HG03108 (cell line): ENCODE measurements around the gene RNF175.

Experiments used
- ATAC-seq: cut with Tn5 transposase; IDR thresholded peaks from one replicate; pipeline ENCODE4 v1.9.1; 2021; ENCODE audit warnings: moderate library complexity; ENCODE audit not compliant: unreplicated experiment

Gene RNF175

DNA sequence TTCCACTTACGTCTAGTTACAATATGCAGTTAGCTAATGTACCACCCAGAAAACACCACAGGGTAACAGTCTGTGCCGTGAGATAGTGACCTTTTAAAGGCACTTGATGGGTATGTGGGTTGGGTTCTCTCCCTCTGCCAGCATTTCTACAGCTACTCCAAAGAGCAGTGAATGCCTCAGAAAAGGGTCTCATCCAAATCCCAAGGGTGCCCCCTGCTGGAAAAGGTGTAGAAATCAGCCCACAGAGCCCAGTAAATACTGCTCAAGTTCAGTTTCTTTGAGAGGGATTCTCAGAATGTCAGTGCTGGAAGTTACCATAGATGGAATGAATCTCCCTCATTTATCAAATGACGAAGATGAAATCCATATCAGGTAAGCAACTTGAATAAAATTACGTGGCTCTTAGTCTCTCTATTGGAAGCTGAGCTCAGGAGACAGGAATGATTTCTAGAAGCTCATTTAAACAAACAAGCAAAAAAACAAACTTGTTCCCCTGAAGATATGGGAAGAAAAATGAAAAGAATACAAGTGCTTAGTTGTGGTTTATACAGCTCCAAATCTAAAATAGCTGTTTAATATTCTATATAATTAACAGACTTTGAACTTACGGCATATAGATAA is 9.5 kb downstream of the RNF175 start:
- ATAC-seq = peak; percentile 72

DNA sequence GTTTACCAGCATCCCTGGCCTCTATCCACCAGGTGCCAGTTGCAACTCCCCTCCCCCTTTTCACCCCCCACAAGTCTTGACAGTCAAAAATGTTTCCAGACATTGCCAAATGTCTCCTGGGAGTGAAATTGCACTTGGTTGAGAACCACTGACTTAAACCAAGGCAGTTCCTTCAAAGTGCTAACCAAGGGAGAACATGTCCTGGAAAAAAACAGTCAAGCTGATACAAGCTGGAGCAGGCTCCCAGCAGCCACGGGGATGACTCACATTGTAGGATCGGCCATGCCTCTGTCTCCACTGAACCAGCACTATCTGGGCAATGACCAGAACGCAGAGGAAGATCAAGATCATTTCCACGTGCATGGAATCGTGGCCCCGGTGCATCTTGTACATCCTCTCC is 11.4 kb downstream of the RNF175 start:
- no peak for ATAC-seq

- ATAC-seq = no peak
Measured at GRCh38 chr4:153747406-153747955, 12.3 kb downstream of the RNF175 start.

DNA sequence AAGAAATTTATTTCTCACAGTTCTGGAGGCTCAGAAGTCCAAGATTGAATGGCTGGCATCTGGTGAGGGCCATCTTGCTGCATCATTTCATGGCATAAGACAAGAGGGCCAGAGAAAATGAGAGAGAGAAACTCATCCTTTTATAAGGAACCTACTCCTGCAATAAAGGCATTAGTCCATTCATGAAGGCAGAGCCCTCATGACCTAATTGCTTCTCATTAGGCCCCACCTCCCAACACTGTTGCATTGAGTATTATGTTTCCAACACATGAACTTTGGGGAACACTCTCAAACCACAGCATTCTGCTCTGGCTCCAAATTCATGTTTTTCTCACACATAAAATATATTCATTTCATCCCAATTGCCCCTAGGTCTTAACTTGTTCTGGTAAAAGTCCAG is 14.2 kb downstream of the RNF175 start:
- ATAC-seq = no peak

GRCh38 chr4:153741541-153741940 is 18.3 kb downstream of the RNF175 start:
- ATAC-seq = no peak

GRCh38 chr4:153735906-153736461 is 23.8 kb downstream of the RNF175 start:
- no peak for ATAC-seq

GRCh38 chr4:153733751-153734448 is 25.9 kb downstream of the RNF175 start:
- peak; percentile 58 for ATAC-seq

DNA sequence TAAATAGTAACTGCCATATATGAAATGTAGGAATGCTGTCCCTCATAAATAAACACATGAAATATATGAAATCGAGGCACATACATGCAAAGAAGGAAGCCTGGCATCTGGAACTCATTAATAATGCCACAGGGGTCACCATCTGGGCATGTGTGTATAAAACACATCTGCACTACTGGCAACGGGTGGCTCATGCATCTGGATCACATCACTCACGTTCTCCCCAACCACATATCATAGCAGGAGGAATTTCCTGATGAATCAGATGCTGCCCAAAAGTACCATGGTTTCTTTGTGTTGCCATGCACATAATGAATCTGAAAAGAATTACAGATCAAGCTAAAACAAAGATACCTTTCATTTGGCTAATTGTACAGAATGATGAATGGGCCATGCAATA is 28.6 kb downstream of the RNF175 start:
- no peak for ATAC-seq

GRCh38 chr4:153729895-153730294 is 29.9 kb downstream of the RNF175 start:
- ATAC-seq = no peak

DNA sequence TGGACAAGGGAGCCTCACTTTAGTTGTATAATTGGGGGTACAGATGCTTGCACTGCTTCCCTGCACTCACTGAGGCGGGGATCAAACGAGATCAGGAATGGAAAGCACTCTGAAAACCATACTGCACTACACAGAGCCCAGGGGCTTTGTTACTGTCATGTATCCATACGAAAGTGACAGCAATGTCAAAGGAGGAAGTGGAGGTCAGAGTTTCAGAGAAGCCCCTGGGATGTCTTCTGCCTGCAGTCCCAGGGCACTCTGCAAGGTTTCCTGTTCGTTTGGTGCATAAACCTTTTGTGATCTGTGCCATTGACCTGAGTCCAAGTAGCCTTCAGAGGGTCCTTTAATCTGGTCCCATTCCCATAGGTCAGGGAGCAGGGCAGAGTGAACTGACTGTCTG is 31.2 kb downstream of the RNF175 start:
- ATAC-seq = no peak

- ATAC-seq = no peak
Measured at GRCh38 chr4:153728151-153728550, 31.7 kb downstream of the RNF175 start.

DNA sequence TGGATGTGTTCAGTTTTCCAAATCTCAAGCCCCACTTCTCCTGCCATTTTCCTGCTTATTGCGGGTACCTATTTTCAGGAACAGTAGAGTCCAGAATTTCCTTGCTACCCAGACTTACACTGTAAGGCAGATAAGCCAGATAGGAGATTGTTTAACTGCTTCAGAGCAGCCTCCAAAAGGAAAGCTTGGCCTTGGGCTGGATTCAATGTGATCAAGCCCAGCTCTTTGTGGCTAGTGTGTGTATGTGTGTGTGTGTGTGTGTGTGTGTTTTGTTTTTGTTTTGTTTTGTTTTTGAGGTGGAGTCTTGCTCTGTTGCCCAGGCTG is 34.0 kb downstream of the RNF175 start:
- no peak for ATAC-seq

DNA sequence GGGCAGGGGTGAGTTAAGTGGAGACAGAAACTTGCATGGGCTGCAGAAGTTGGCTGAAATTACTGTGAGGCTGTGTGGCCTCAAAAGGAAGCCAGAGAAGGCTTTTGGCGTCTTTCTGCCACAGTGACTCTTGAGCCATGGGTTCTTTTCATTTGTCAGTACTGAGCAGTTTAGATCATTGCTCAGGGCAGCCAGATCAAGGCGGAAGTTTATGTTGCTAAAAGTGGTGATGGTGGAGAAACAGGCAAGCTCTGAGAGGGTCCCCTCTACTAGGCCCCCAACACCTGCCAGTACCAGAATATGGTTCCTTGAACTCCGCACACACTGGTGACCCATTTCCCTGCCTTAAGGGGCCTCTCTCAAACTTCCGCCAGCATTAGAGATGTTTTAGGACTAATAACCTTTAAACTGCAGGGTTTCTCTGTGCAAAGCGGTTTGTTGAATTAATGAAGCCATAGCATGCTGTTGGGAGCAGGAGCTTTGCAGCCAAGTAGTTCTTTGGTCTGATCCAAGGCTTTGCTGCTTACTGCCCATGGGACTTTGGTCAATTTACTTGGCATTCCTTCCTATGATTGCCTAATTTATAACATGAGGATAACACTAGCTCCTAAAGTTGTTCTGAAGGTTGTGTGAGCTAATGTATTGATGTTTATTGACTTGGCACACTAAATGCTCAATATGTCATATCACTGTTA is 34.5 kb downstream of the RNF175 start:
- no peak for ATAC-seq

- ATAC-seq = no peak
Measured at GRCh38 chr4:153724606-153725005, 35.2 kb downstream of the RNF175 start.

DNA sequence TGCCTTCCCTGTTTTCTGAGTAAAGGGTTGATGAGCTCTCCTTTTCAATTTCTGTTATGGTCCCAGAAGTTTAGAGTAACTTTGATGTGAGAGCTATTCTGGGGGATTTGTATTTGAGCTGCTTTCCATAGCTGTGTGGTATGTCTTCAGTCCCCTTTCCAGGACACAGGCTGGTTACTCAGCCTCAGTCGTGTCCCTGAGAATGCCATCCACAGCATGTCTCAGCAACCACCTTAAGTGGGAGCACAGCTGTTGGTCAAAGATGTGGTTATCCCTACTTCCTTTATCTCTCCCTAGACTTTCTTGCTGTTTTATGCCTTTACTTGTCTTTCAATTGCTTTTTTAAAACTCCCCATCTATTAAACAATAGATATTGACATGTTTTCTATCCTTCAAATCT is 37.8 kb downstream of the RNF175 start:
- ATAC-seq = no peak

DNA sequence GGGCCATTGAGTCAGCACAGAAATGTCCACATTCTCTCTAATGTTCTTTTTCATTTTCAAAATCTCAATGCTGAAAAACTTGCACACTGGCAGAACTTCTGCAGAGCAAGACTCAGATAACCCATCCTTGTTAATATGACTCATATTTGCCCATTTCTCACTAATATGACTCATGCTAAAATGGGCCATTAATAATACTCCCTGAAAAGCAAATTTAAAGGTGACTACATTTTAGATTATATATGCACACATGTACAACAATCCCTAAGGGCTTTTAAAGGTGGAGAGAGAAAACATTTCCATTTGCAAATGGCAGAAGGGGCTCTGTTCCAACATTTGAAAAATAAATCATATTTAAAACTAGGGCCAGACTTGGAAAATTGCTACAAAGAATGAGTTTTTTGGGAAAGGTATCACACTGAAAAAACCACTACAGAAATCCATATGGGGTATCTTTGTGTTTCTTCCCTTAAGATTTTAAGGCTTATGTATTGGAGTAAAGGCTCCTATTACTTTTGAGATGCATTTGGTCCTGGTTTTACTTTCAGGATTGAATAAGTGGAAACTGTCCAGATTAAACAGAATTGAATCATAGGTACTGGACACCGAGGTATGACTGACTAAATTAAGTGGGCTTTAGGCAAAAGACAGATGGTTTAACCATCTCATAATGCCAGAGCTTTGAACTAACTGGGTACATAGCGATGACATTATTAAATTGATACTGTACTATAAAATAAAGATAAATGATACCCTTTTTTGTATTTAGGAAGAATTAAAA is 45.8 kb downstream of the RNF175 start:
- no peak for ATAC-seq

GRCh38 chr4:153710681-153711080 is 49.1 kb downstream of the RNF175 start:
- no peak for ATAC-seq

GRCh38 chr4:153706519-153706918 is 53.3 kb downstream of the RNF175 start:
- ATAC-seq = peak; percentile 20

DNA sequence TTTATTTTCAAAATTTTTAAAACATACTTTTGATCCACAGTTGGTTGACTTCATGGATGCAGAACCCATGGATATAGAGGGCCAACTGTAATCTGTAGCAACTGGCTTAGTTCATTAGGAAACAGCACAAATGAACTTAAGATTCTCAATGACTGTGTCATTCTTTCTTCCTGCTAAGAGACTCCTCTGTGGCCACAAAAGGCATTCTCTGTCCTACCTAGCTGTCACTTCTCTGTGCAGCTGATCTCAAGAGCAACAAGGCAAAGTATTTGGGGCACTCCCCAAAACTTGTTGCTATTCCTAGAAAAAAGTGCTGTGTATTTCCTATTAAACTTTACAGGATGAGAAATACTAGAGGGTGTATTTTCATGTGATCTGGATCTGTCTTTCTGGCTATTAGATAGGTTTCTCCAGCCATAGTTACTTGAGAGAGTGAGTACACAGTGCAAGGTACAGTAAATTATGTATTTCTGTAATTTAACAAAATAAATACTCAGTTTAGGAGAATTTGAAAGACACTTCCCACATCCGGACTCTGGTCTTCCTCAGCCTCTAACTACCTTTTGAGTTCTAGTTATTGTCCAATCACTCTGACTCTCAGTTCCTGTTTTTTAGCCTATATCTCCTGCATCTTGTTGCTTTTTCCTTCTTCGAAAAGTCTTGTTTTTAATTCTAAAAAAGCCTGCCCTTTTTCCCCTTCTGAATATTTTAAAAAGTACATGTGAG is 53.9 kb downstream of the RNF175 start:
- peak; percentile 71 for ATAC-seq

GRCh38 chr4:153704522-153704921 is 55.3 kb downstream of the RNF175 start:
- no peak for ATAC-seq
